A549 (cell line): ENCODE data around the gene TACC2. TPM values are rescaled to one million over a fixed set of nuclear protein-coding genes. Genes with fewer than 3 reads are reported as not detected.
A peak's percentile ranks its signal among the peaks of the same experiment; 100 is the strongest.

ENCODE experiments used
- ATAC-seq, 2 experiments: fragments of 200-7000 bp in 1 of 2; fragments of >200 bp in 1 of 2; cut with Nextera tagmentation in 1 of 2; cut with Tn5 transposase in 1 of 2; 3 replicates each; pipeline versions ENCODE4 v1.8.0 to v1.9.1; 2018 to 2020; ENCODE audit warnings: mild to moderate bottlenecking in 1 of 2, moderate library complexity in 1 of 2
- CTCF ChIA-PET: fragments of 300-600 bp; sonication (Branson Sonifier 250); formaldehyde crosslinking; extraction: SDS; loops from one replicate; lab custom pipeline; 2021; ENCODE audit warnings: antibody characterized with exemption, inconsistent platforms; lab: Yijun Ruan, JAX
- POLR2A ChIA-PET: fragments of 350-600 bp; formaldehyde crosslinking; extraction: SDS; loops from one replicate; lab custom pipeline; 2021; ENCODE audit warnings: antibody characterized with exemption, inconsistent platforms; lab: Yijun Ruan, JAX
- DNase-seq, 2 experiments: peaks; one replicate each; pipeline versions ENCODE4 v3.0.0 to v3.0.0-alpha.2; 2011 to 2016; ENCODE audit warnings: low read depth in 1 of 2, low spot score in 1 of 2
- FAIRE-seq: peaks from 2 replicates; lab custom pipeline; 2011; peaks lifted over from hg19 to GRCh38; lab: Jason Lieb, UNC
- H3K27ac ChIP-seq, 2 experiments: fragments of >200 bp; sonication (Bioruptor Twin); formaldehyde crosslinking; 3 replicates each; pipeline ENCODE4 v1.5.1; 2016 to 2017
- H3K4me1 ChIP-seq: fragments of >200 bp; sonication (Bioruptor Twin); formaldehyde crosslinking; 3 replicates; pipeline ENCODE4 v1.6.1; 2016
- H3K4me2 ChIP-seq: fragments of >200 bp; sonication (Bioruptor Twin); formaldehyde crosslinking; 3 replicates; pipeline ENCODE4 v1.6.1; 2016
- H3K4me3 ChIP-seq: fragments of >200 bp; sonication (Bioruptor Twin); formaldehyde crosslinking; 3 replicates; pipeline ENCODE4 v1.5.1; 2016
- H3K9me3 ChIP-seq: fragments of >200 bp; sonication (Bioruptor Twin); formaldehyde crosslinking; 3 replicates; pipeline ENCODE4 v1.6.1; 2016
- CBX2 ChIP-seq: fragments of 200-600 bp; sonication (generic); IDR thresholded peaks from 2 replicates; pipeline ENCODE4 v1.6.1; 2016; ENCODE audit warnings: low read depth, mild to moderate bottlenecking, borderline replicate concordance
- CHD4 ChIP-seq: fragments of 200-600 bp; sonication (generic); IDR thresholded peaks from 2 replicates; pipeline ENCODE4 v1.6.1; 2016; ENCODE audit warnings: antibody characterized with exemption, mild to moderate bottlenecking, borderline replicate concordance
- CTCF ChIP-seq: fragments of >200 bp; sonication (Bioruptor Twin); formaldehyde crosslinking; IDR thresholded peaks from 3 replicates; pipeline ENCODE4 v1.5.1; 2016
- EP300 ChIP-seq, 2 experiments: fragments of >200 bp; sonication (Bioruptor Twin); formaldehyde crosslinking; IDR thresholded peaks; 2 replicates in 1 of 2; 3 replicates in 1 of 2; pipeline ENCODE4 v1.6.1; 2016 to 2017
- KDM1A ChIP-seq: fragments of 200-600 bp; sonication (generic); IDR thresholded peaks from 2 replicates; pipeline ENCODE4 v1.6.1; 2016; ENCODE audit warnings: low read depth, mild to moderate bottlenecking
- MAFK ChIP-seq: fragments of 450-650 bp; IDR thresholded peaks from 2 replicates; pipeline ENCODE4 v1.6.1; 2014; ENCODE audit not compliant: partially characterized antibody
- NFE2L2 ChIP-seq: fragments of 150-350 bp; conservative IDR thresholded peaks from 2 replicates; pipeline ENCODE4 v1.6.1; 2014; ENCODE audit warnings: low read length
- NPAS2 ChIP-seq: fragments of 250-450 bp; sonication (Bioruptor Pico); IDR thresholded peaks from 2 replicates; pipeline ENCODE4 v1.8.0; 2022; ENCODE audit warnings: mild to moderate bottlenecking, moderate library complexity, borderline replicate concordance
- POLR2A ChIP-seq: IDR thresholded peaks from 2 replicates; pipeline ENCODE4 v1.6.1; 2012; ENCODE audit warnings: mild to moderate bottlenecking, low read length
- RAD21 ChIP-seq, 2 experiments: fragments of >200 bp in 1 of 2; sonication (Bioruptor Twin) in 1 of 2; formaldehyde crosslinking in 1 of 2; IDR thresholded peaks in 1 of 2; conservative IDR thresholded peaks in 1 of 2; 2 replicates in 1 of 2; 3 replicates in 1 of 2; pipeline ENCODE4 v1.6.1; 2012 to 2018; ENCODE audit warnings: inconsistent platforms in 1 of 2
- ZFP36 ChIP-seq: fragments of 450-650 bp; IDR thresholded peaks from 2 replicates; pipeline ENCODE4 v1.6.1; 2014; ENCODE audit warnings: borderline replicate concordance; ENCODE audit not compliant: partially characterized antibody
- WGBS: methylation state at CpG from one replicate; pipeline ENCODE4 v1.1.6; 2017; ENCODE audit errors: missing lambda C conversion rate; 5-methylcytosine and 5-hydroxymethylcytosine counted together
- polyA plus RNA-seq, 4 experiments: library from polyadenylated mRNA; depleted of rRNA in 3 of 4; stranded (reverse); fragments of >200 nt; fragmentation: RNase III in 1 of 4; extraction: RNeasy Plus Mini Kit Qiagen cat#74134 plus additional on column Dnase treatment in 1 of 4; gene quantifications; 2 replicates in 3 of 4; 3 replicates in 1 of 4; pipeline ENCODE4 v1.2.3, GENCODE V29; 2011 to 2017
- TF ChIP-seq, protein P1 (sequence below): fragments of 250-450 bp; sonication (Bioruptor Pico); IDR thresholded peaks from 2 replicates; pipeline ENCODE4 v1.5.0; 2020; ENCODE audit warnings: low read depth, mild to moderate bottlenecking, moderate library complexity
- TF ChIP-seq, protein P2 (sequence below): fragments of 450-650 bp; IDR thresholded peaks from 2 replicates; pipeline ENCODE4 v1.6.1; 2014; ENCODE audit warnings: antibody characterized with exemption

TACC2 gene
- polyA plus RNA-seq, 2 of the 4 experiments (the other 2 are of a cell fraction), result 83.3 to 128 TPM

DNA sequence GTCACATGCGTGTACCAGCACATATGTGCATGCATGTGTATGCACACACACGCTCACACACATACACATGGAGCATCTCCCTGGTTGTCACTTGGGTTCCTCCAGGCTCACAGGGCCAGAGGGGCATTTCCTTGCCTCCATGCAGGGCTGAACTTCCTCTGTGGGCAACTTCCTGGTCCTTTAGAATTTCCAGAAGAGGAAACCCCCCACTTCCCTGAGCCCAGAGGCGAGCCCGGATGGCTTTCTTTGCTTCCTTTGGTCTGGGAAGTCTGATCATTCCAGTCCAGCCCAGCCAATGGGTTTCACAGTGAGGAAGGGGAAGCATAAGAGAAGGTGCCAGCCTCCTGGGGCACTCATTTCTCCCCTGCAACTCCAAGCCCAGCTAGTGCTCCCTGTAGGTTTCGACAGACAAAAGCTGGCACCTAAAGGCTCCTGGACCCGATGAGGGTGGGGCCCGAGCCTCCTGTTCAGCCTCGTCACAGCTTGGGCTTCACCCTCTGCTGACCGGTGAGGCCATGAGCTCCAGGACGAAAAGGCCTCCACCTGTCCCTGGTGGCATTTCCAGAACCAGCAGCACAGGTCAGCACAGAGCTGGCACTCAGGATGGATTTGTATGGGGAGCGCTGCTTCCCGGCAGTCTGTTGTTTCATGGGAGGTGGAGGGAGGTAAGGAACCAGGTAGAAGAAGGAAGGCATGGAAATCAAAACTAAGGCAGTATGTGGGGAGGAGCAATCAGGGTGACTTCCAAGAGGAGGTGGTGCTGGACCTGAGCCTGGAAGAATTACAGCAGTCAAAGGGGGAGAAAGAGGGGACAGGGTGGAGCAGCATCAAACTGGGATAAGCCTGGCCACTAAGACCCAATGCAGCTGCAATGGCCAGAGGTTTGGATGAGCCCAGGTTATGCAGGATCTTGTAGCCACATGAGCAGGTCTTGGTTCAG, 305.8 kb downstream of the TACC2 start:
- no peak overlapping the region for H3K4me2 ChIP-seq
- peaks cover 19% of the 10 kb centered on the region for H3K4me1 ChIP-seq
- TF ChIP-seq, protein P1, sequence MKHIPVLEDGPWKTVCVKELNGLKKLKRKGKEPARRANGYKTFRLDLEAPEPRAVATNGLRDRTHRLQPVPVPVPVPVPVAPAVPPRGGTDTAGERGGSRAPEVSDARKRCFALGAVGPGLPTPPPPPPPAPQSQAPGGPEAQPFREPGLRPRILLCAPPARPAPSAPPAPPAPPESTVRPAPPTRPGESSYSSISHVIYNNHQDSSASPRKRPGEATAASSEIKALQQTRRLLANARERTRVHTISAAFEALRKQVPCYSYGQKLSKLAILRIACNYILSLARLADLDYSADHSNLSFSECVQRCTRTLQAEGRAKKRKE (CRISPR knock-in tag), result no peak
- TF ChIP-seq, protein P2, sequence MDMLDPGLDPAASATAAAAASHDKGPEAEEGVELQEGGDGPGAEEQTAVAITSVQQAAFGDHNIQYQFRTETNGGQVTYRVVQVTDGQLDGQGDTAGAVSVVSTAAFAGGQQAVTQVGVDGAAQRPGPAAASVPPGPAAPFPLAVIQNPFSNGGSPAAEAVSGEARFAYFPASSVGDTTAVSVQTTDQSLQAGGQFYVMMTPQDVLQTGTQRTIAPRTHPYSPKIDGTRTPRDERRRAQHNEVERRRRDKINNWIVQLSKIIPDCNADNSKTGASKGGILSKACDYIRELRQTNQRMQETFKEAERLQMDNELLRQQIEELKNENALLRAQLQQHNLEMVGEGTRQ, result no peak
- TF ChIP-seq ZFP36, result peak; percentile 16
- TF ChIP-seq NPAS2 (CRISPR knock-in tag), result no peak
- no peak for TF ChIP-seq POLR2A
- POLR2A ChIA-PET, result no interaction called here
- no peak for ATAC-seq
- CTCF ChIA-PET, result interaction anchor here (1.1 to 7.6 kb wide), 6 partner anchors 10 to 272 kb away, joined by 3 to 145 read pairs (median 4); no protein-coding TSS in a partner anchor
- FAIRE-seq, result no peak
- DNase-seq, result no peak
- no peaks in the 10 kb centered on the region for H3K9me3 ChIP-seq
- 79% methylated on average over 11 of the region's 12 CpGs for WGBS
- no peak overlapping the region for H3K4me3 ChIP-seq
- no peak overlapping the region; a peak in 1 of 6 replicates for H3K27ac ChIP-seq

DNA sequence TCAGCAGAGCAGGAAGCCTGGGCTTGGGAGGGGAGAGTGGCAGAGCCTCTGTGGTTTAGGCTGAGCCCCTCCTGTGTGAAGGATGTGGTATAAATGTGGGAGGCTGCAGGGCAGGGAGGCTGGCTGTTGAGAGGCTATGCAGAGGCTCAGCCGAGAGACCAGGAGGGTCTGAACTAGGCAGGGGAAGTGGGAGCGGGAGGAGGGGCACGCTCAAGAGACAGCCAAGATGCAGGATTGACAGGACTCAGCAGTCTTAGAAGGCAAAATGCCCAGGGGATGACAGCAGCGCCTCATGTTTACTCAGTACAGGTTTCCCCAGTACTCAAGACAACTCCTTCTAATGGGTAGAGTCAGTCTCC, 306.5 kb downstream of the TACC2 start:
- DNase-seq, result no peak
- no peak for FAIRE-seq
- Histone ChIP-seq H3K9me3 (no peaks in the 10 kb centered on the region), H3K4me3 (no peak overlapping the region), H3K4me1 (peaks cover 20% of the 10 kb centered on the region), H3K4me2 (no peak overlapping the region), H3K27ac (no peak overlapping the region)
- no peak for ATAC-seq
- 90% methylated on average over 4 of the region's 4 CpGs for WGBS
- TF ChIP-seq EP300 (IDR thresholded peaks at IDR 0.05) (no peak), RAD21 (conservative IDR thresholded peaks at IDR 0.05 in 1 of 2, IDR thresholded peaks at IDR 0.05 in 1 of 2) (no peak), CTCF (no peak), MAFK (no peak), NFE2L2 (no peak), KDM1A (no peak), CHD4 (no peak)
- ChIA-PET POLR2A (interaction anchor here (0.6 kb wide), 1 partner anchor 122 kb away, joined by 5 read pairs; no protein-coding TSS in a partner anchor), CTCF (interaction anchor here (1.0 to 7.6 kb wide), 6 partner anchors 8 to 271 kb away, joined by 3 to 145 read pairs (median 19); no protein-coding TSS in a partner anchor)

- no peak for FAIRE-seq
- 61% methylated on average over 7 of the region's 8 CpGs for WGBS
Observed at GRCh38 chr10:122296363-122297120, 307.6 kb downstream of the TACC2 start.

More at GRCh38 chr10:122296363-122297120, 307.6 kb downstream of the TACC2 start:
- Histone ChIP-seq H3K4me2 (no peak overlapping the region), H3K4me3 (no peak overlapping the region), H3K27ac (no peak overlapping the region), H3K9me3 (no peaks in the 10 kb centered on the region), H3K4me1 (peaks cover 30% of the 10 kb centered on the region)
- POLR2A ChIA-PET, result no interaction called here
- CTCF ChIA-PET, result interaction anchor here (1.0 to 7.6 kb wide), 11 partner anchors 9 to 270 kb away, joined by 3 to 145 read pairs (median 5); no protein-coding TSS in a partner anchor
- DNase-seq, result no peak
- TF ChIP-seq ZFP36 (peak; percentile 70), KDM1A (peak; percentile 74; the same call in 1 of the 2 replicates), CBX2 (no peak)
- no peak for ATAC-seq
